ENCODE data around the gene HBG1.
"Not testable (repeated sequence)": the region's sequence is repeated elsewhere in the genome, so short reads cannot be mapped to it uniquely, and the experiment has no call there.

HBG1 gene

DNA sequence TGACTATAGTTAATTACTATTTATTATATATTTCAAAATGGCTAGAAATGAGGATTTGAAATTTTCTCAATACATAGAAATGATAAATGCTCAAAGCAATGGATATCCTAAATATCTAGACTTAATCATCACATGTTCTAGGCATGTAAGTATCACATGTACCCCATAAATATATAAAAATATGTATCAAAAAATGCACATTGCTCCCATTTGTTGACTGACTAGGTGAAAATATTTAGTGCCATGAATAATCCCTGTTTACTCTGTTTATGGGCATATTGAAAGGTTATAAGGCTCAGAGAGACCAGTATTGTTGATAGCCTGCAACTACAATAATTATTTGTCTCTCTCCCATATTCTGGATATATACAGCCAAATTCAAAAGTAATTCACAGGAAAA lies 17.0 kb upstream of the HBG1 start:
- H3K27ac Mint-ChIP-seq = no peak overlapping the region
- H3K9me3 Mint-ChIP-seq = peaks cover 1% of the 10 kb centered on the region
- ATAC-seq (ENCODE audit: low read depth) (no peak), DNase-seq (ENCODE audit: low spot score in 2 of 2) (no peak)
- no peaks in the 10 kb centered on the region for H3K4me1 Mint-ChIP-seq
- H3K27me3 Mint-ChIP-seq = peaks cover 3% of the 10 kb centered on the region
- no peak overlapping the region for H3K4me3 Mint-ChIP-seq
- no peaks in the 10 kb centered on the region for H3K36me3 Mint-ChIP-seq

DNA sequence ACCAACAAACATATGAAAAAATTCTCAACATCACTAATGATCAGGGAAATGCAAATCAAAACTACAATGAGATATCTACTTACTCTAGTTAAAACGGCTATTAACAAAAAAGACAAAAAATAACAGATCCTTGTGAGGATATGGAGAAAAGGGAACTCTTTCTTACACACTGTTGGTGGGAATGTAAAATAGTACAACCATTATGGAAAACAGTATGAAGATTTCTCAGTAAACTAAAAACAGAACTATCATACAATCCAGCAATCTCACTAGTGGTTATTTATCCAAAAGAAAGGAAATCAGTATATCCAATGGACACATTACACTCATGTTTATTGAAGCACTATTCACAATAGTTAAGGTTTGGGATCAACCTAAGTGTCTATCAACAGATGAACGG lies 16.2 kb upstream of the HBG1 start:
- no peak for ATAC-seq (ENCODE audit: low read depth)
- Mint-ChIP-seq H3K36me3 (no peaks in the 10 kb centered on the region), H3K9me3 (peaks cover 1% of the 10 kb centered on the region), H3K4me3 (no peak overlapping the region), H3K4me1 (no peaks in the 10 kb centered on the region), H3K27ac (no peak overlapping the region), H3K27me3 (peaks cover 1% of the 10 kb centered on the region)
- DNase-seq (ENCODE audit: low spot score in 2 of 2) = no peak

DNA sequence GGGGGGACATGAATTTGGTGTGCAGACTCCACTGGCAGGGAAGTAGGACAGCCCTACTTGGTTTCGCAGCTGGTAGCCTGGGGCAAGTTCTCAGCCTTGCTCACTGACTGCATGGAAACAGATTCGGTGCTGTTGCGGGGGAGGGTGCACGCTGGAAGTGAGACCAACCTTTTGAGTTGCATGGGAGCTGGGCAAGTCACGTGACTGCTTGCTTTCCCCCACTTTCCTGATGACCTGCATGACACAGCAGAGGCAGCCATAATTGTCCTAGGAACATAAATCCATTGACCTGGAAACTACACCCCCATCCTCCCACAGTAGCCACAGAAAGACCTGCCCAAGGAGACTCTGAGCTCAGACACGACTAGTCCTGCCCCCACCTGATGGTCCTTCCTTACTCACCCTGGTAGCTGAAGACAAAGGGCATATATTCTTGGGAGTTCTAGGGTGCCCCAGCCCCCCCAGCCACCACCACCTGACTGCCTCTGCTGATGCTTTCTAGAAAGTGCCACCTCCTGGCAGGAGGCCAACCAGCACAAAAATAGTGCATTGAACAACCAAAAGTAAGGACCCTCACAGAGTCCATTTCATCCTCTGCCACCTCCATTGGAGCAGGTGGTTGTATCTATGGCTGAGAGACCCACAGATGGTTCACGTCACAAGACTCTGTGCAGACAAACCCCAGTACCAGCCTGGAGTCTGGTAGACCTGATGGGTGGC lies 9.0 kb upstream of the HBG1 start:
- H3K4me1 Mint-ChIP-seq = no peaks in the 10 kb centered on the region
- ATAC-seq (ENCODE audit: low read depth) (no peak), DNase-seq (ENCODE audit: low spot score in 2 of 2) (no peak)
- H3K27me3 Mint-ChIP-seq = peaks cover 6% of the 10 kb centered on the region
- no peaks in the 10 kb centered on the region for H3K36me3 Mint-ChIP-seq
- H3K9me3 Mint-ChIP-seq = peaks cover 1% of the 10 kb centered on the region
- H3K4me3 Mint-ChIP-seq = no peak overlapping the region
- no peak overlapping the region for H3K27ac Mint-ChIP-seq

DNA sequence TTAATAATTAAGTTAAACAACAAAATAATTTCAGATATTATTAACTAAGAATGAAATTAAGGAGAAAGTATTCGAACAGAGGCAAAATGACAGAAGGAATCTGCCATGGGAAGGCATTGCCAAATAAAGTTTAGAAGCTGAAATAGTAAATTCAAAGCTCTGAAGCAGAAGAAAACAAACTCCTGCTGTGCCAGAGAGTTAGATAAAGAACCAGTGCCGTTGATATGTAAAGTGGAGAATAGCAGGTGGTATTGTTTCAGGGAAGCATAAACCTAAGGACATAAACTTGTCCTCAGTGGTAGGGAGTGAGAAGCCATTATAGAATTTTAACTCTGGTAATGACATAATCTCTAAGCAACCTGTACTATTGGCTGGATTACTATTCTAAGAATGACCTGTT lies 7.6 kb upstream of the HBG1 start:
- peaks cover 8% of the 10 kb centered on the region for H3K27me3 Mint-ChIP-seq
- no peaks in the 10 kb centered on the region for H3K9me3 Mint-ChIP-seq
- H3K4me1 Mint-ChIP-seq = no peaks in the 10 kb centered on the region
- H3K27ac Mint-ChIP-seq = no peak overlapping the region
- H3K36me3 Mint-ChIP-seq = no peaks in the 10 kb centered on the region
- DNase-seq (ENCODE audit: low spot score in 2 of 2) = no peak
- ATAC-seq (ENCODE audit: low read depth) = no peak
- H3K4me3 Mint-ChIP-seq = no peak overlapping the region

DNA sequence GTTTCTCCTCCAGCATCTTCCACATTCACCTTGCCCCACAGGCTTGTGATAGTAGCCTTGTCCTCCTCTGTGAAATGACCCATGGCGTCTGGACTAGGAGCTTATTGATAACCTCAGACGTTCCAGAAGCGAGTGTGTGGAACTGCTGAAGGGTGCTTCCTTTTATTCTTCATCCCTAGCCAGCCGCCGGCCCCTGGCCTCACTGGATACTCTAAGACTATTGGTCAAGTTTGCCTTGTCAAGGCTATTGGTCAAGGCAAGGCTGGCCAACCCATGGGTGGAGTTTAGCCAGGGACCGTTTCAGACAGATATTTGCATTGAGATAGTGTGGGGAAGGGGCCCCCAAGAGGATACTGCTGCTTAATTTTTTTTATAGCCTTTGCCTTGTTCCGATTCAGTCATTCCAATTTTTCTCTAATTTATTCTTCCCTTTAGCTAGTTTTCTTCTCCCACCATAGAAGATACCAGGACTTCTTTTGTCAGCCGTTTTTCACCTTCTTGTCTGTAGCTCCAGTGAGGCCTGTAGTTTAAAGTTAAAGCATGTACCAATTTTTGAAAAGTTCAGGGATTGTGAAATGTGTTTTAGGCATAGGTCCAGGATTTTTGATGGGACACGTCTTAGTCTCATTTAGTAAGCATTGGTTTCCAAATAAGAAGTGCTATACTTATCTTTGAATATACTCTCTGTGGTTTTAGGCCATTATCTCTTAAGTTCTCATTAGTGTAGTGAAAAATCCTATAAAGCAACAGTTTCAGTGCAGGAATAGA lies 5.2 kb upstream of the HBG1 start, which contains the start of gene HBG2:
HBG2 (minus strand) TSS at position 136 of the 768 bp plus-strand sequence; CDS start at position 83, 53 bp downstream.
- not testable (repeated sequence) for H3K27ac Mint-ChIP-seq

DNA sequence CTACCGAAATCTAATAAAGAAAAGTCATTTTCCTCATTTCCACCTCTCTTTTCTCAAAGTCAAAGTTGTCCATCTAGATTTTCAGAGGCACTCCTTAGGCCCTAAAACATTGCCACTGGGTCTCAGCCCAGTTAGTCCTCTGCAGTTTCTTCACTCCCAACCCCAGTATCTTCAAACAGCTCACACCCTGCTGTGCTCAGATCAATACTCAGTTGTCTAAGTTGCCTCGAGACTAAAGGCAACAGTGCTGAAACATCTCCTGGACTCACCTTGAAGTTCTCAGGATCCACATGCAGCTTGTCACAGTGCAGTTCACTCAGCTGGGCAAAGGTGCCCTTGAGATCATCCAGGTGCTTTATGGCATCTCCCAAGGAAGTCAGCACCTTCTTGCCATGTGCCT lies 4.4 kb upstream of the HBG1 start:
- H3K36me3 Mint-ChIP-seq; H3K27me3 Mint-ChIP-seq; H3K4me3 Mint-ChIP-seq; H3K27ac Mint-ChIP-seq; DNase-seq (ENCODE audit: low spot score in 2 of 2); H3K9me3 Mint-ChIP-seq; ATAC-seq (ENCODE audit: low read depth); H3K4me1 Mint-ChIP-seq: not testable (repeated sequence)

More for the DNA sequence above, 5.2 kb upstream of the HBG1 start, which contains the start of gene HBG2:
- ATAC-seq (ENCODE audit: low read depth); H3K36me3 Mint-ChIP-seq; DNase-seq (ENCODE audit: low spot score in 2 of 2); H3K4me1 Mint-ChIP-seq; H3K27me3 Mint-ChIP-seq; H3K9me3 Mint-ChIP-seq; H3K4me3 Mint-ChIP-seq: not testable (repeated sequence)

DNA sequence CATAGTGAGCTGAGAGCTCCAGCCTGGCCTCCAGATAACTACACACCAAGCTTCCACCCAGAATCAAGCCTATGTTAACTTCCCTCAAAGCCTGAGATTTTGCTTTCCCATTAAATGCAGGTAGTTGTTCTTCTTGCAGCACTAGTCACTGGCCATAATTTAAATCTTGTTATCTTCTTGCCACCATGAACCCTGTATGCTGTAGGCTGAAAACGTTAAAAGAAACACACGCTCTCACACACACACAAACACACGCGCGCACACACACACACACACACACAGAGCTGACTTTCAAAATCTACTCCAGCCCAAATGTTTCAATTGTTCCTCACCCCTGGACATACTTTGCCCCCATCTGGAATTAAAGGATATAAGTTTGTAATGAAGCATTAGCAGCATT lies 3.8 kb upstream of the HBG1 start:
- H3K36me3 Mint-ChIP-seq; H3K27me3 Mint-ChIP-seq; H3K4me3 Mint-ChIP-seq; H3K4me1 Mint-ChIP-seq; ATAC-seq (ENCODE audit: low read depth); H3K9me3 Mint-ChIP-seq; H3K27ac Mint-ChIP-seq; DNase-seq (ENCODE audit: low spot score in 2 of 2): not testable (repeated sequence)

DNA sequence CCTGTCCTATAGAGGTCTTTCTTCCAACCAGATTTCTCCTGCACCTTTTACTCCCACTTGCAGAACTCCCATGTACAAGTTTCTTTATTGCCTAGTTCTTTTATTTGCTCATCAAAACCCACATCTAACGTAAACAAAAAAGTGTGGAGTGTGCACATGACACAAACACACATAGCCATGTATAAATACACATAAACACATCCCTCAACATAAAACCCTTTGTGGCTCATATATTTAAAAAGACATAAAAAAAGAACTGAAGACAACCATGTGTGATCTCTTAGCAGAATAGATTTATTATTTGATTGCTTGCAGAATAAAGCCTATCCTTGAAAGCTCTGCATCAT lies 3.2 kb upstream of the HBG1 start:
- Mint-ChIP-seq H3K27me3 (peaks cover 8% of the 10 kb centered on the region), H3K36me3 (no peaks in the 10 kb centered on the region), H3K4me1 (no peaks in the 10 kb centered on the region), H3K9me3 (no peaks in the 10 kb centered on the region), H3K27ac (no peak overlapping the region), H3K4me3 (no peak overlapping the region)
- ATAC-seq (ENCODE audit: low read depth) (no peak), DNase-seq (ENCODE audit: low spot score in 2 of 2) (no peak)

DNA sequence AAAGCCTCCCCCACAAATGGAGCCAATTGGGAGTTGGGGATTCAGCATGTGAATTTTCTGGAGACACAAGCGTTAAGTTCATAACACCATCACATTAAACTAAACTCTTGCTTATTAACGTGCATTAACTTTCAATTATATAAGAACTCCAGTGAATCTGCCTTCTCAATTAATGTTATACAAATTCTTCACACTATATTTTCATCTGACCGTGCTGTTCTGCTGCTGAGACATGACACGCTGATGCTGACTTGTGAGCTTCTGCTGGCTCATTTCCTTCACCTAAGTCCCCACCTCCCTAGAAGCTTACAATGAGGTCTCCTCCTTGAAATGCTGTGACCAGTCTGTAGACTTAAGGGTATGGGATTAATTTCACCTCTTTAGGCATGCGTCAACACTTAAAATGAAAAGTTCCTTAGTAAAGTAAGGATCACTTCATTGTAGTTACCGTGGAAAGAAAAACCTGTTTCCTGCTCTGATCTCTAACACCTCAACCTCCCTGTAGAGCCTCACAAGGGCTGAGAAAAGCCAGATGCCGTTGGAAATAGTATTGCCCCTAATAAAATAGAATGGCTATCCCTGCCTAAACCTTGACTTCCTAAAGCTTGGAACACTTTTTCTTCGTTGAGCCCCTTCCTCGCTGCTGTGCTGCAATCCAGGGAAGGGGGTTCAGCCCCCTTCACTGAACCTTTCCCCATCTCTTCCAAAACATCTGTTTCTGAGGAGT lies 2.7 kb upstream of the HBG1 start:
- Mint-ChIP-seq H3K4me1 (no peaks in the 10 kb centered on the region), H3K4me3 (no peak overlapping the region), H3K27me3 (peaks cover 6% of the 10 kb centered on the region), H3K36me3 (no peaks in the 10 kb centered on the region), H3K9me3 (no peaks in the 10 kb centered on the region), H3K27ac (no peak overlapping the region)
- DNase-seq (ENCODE audit: low spot score in 2 of 2) = no peak
- ATAC-seq (ENCODE audit: low read depth) = no peak

DNA sequence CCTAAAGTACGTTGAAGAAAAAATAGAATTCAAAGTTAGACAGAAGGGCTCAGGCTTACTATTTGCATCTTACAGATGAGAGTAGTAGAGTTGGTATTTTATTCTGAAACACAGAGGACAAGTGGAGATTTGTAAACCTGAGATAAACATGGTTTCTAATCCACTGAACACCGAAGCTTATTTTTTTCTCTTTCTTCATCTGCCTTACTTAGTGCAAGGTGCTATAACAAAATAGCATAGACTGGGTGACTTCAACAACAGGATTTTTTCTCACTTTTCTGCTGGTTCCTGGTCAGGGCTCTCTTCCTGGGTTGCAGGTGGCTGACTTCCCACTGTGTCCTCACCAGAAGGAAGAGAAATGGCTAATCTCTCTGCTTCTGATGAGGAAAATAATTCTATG lies 2.1 kb upstream of the HBG1 start:
- Mint-ChIP-seq H3K4me1 (no peaks in the 10 kb centered on the region), H3K4me3 (no peak overlapping the region), H3K27ac (no peak overlapping the region), H3K36me3 (no peaks in the 10 kb centered on the region), H3K9me3 (no peaks in the 10 kb centered on the region), H3K27me3 (peaks cover 6% of the 10 kb centered on the region)
- no peak for ATAC-seq (ENCODE audit: low read depth)
- DNase-seq (ENCODE audit: low spot score in 2 of 2) = no peak

DNA sequence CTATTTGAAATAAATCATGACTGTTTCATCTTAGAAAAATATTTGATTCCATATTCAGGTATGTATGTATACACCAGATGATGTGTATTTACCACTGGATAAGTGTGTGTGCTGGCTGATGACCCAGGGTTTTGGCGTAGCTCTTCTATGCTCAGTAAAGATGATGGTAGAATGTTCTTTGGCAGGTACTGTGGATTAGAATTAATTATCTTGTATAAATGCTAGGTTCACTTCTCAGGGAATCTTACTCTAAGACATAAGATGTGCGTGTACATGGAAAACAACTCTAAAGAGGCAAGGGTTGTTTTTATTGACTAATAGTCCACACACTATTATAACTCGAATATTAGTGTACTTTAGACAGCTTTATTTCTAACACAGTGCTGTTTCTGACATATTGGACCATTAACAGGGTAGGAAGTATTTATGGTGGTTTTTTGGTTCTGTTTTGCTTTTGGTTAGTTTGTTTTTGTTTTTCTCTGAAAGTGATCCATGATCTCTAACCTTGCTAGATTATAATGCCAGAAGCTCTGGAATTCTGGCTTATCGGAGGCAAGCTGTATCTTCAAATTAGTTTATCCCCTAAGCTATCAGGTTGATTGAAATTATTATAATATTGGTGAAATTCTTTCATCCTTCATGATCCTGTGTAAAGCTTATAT lies 1.0 kb upstream of the HBG1 start:
- Mint-ChIP-seq H3K9me3 (no peaks in the 10 kb centered on the region), H3K4me1 (no peaks in the 10 kb centered on the region), H3K36me3 (no peaks in the 10 kb centered on the region), H3K27ac (no peak overlapping the region), H3K4me3 (no peak overlapping the region), H3K27me3 (peaks cover 6% of the 10 kb centered on the region)
- no peak for ATAC-seq (ENCODE audit: low read depth)
- DNase-seq (ENCODE audit: low spot score in 2 of 2) = no peak

DNA sequence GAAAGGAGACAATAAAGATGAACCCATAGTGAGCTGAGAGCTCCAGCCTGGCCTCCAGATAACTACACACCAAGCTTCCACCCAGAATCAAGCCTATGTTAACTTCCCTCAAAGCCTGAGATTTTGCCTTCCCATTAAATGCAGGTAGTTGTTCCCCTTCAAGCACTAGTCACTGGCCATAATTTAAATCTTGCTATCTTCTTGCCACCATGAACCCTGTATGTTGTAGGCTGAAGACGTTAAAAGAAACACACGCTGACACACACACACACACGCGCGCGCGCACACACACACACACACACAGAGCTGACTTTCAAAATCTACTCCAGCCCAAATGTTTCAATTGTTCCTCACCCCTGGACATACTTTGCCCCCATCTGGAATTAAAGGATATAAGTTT lies 1.2 kb downstream of the HBG1 start:
- H3K9me3 Mint-ChIP-seq; H3K27ac Mint-ChIP-seq; ATAC-seq (ENCODE audit: low read depth); H3K4me1 Mint-ChIP-seq; H3K36me3 Mint-ChIP-seq; H3K27me3 Mint-ChIP-seq; DNase-seq (ENCODE audit: low spot score in 2 of 2); H3K4me3 Mint-ChIP-seq: not testable (repeated sequence)

DNA sequence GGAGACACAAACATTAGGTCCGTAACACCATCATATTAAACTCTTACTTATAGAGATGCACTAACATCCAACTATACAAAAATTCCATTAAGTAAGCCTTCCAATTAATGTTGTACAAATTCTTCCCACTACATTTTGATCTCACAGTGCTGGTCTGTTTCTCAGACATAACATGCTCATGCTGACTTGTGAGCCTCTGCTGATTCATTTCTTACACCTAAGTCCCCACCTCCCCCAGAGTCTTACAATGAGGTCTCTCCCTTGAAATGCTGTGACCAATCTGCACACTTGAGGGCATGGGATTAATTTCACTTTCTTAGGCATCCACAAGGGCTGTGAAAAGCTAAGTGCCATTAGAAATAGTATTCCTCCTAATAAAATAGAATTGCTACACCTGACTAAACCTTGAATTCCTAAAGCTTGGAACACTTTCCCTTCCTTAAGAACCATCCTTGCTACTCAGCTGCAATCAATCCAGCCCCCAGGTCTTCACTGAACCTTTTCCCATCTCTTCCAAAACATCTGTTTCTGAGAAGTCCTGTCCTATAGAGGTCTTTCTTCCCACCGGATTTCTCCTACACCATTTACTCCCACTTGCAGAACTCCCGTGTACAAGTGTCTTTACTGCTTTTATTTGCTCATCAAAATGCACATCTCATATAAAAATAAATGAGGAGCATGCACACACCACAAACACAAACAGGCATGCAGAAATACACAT lies 2.0 kb downstream of the HBG1 start:
- no peak for ATAC-seq (ENCODE audit: low read depth)
- Mint-ChIP-seq H3K27me3 (peaks cover 2% of the 10 kb centered on the region), H3K36me3 (no peaks in the 10 kb centered on the region), H3K9me3 (no peaks in the 10 kb centered on the region), H3K4me1 (no peaks in the 10 kb centered on the region), H3K4me3 (no peak overlapping the region), H3K27ac (no peak overlapping the region)
- DNase-seq (ENCODE audit: low spot score in 2 of 2) = no peak
